ENCODE measurements around the gene USP40. TPM values are rescaled to one million over a fixed set of nuclear protein-coding genes. Genes with fewer than 3 reads are reported as not detected.
A peak's percentile ranks its signal among the peaks of the same experiment; 100 is the strongest.

Gene USP40
- total RNA-seq, 1 experiment from 2014 or later = 34.9 TPM

- DNase-seq (ENCODE audit: low read depth, low spot score) (no peak), ATAC-seq (peak; percentile 44; the same call in 1 of the 2 replicates)
- H3K27me3 ChIP-seq (ENCODE audit: insufficient read depth, low read length) = no peaks in the 10 kb centered on the region
- intact Hi-C loops (cut with micrococcal nuclease) = loop anchor here (10.0 kb wide), 1 partner anchor 348 kb away; no protein-coding TSS in a partner anchor
- no peaks in the 10 kb centered on the region for H3K9me3 ChIP-seq (ENCODE audit: control insufficient read depth in 1 of 2, insufficient read depth in 1 of 2, low read depth in 1 of 2, low read length in 2 of 2)
- peaks cover 3 to 12% of the 10 kb centered on the region in 2 experiments; a peak in 2 of 4 replicates for H3K4me1 ChIP-seq (ENCODE audit: control insufficient read depth in 1 of 2, insufficient read depth in 2 of 2, low read length in 2 of 2)
- no peaks in the 10 kb centered on the region for H3K79me2 ChIP-seq (ENCODE audit: insufficient read depth, low read length)
- TF ChIP-seq MAX (IDR thresholded peaks at IDR 0.05) = no peak
- H3K4me3 ChIP-seq (replicated peaks in 1 of 2; ENCODE audit: low read depth in 1 of 2, low read length in 2 of 2) = no peak overlapping the region
- BruUV-seq (replicated peaks) = no TSS peak
- POLR2A ChIA-PET = no interaction called here
- peaks cover 0 to 5% of the 10 kb centered on the region in 2 experiments; a peak in 1 of 4 replicates for H3K36me3 ChIP-seq (ENCODE audit: control insufficient read depth in 1 of 2, insufficient read depth in 2 of 2, low read length in 2 of 2)
- H2AFZ ChIP-seq (ENCODE audit: low read depth, low read length, poor library complexity, severe bottlenecking) = no peak overlapping the region
- H3K27ac ChIP-seq (ENCODE audit: low read depth, low read length) = no peak overlapping the region
- RAD21 ChIA-PET (ENCODE audit: low non-redundant PET in 1 of 2, low total read pairs in 2 of 2, uncharacterized antibody in 2 of 2, unreplicated experiment in 2 of 2) = no interaction called here
- no peak overlapping the region for H3K9ac ChIP-seq (ENCODE audit: low read length)
- H4K20me1 ChIP-seq (ENCODE audit: insufficient read depth) = no peaks in the 10 kb centered on the region
- no peaks in the 10 kb centered on the region for H3K9me2 ChIP-seq (ENCODE audit: insufficient read depth)
- CTCF ChIA-PET = no interaction called here
- peak overlapping the region; percentile 6; the same call in 1 of the 2 replicates for H3K4me2 ChIP-seq (ENCODE audit: low read length)
These were observed 79.6 kb downstream of the USP40 start for GRCh38 chr2:233486778-233487552.

GRCh38 chr2:233486357-233486756, 80.2 kb downstream of the USP40 start:
- BruUV-seq (replicated peaks) = no TSS peak
- H3K9ac ChIP-seq (ENCODE audit: low read length) = no peak overlapping the region
- ChIA-PET CTCF (no interaction called here), POLR2A (no interaction called here), RAD21 (ENCODE audit: low non-redundant PET in 1 of 2, low total read pairs in 2 of 2, uncharacterized antibody in 2 of 2, unreplicated experiment in 2 of 2) (no interaction called here)
- H4K20me1 ChIP-seq (ENCODE audit: insufficient read depth) = no peaks in the 10 kb centered on the region
- no peaks in the 10 kb centered on the region for H3K79me2 ChIP-seq (ENCODE audit: insufficient read depth, low read length)
- H3K4me3 ChIP-seq (replicated peaks in 1 of 2; ENCODE audit: low read depth in 1 of 2, low read length in 2 of 2) = no peak overlapping the region
- intact Hi-C loops (cut with micrococcal nuclease) = loop anchor here (10.0 kb wide), 1 partner anchor 348 kb away; no protein-coding TSS in a partner anchor
- DNase-seq (ENCODE audit: low read depth, low spot score) (no peak), ATAC-seq (no peak)
- H3K4me2 ChIP-seq (ENCODE audit: low read length) = no peak overlapping the region
- no peak overlapping the region for H3K27ac ChIP-seq (ENCODE audit: low read depth, low read length)
- no peaks in the 10 kb centered on the region for H3K27me3 ChIP-seq (ENCODE audit: insufficient read depth, low read length)
- peaks cover 5% of the 10 kb centered on the region in 2 experiments; a peak in 2 of 4 replicates for H3K36me3 ChIP-seq (ENCODE audit: control insufficient read depth in 1 of 2, insufficient read depth in 2 of 2, low read length in 2 of 2)
- no peak overlapping the region for H2AFZ ChIP-seq (ENCODE audit: low read depth, low read length, poor library complexity, severe bottlenecking)
- no peaks in the 10 kb centered on the region for H3K9me2 ChIP-seq (ENCODE audit: insufficient read depth)
- peaks cover 3 to 12% of the 10 kb centered on the region in 2 experiments; a peak in 2 of 4 replicates for H3K4me1 ChIP-seq (ENCODE audit: control insufficient read depth in 1 of 2, insufficient read depth in 2 of 2, low read length in 2 of 2)
- no peaks in the 10 kb centered on the region for H3K9me3 ChIP-seq (ENCODE audit: control insufficient read depth in 1 of 2, insufficient read depth in 1 of 2, low read depth in 1 of 2, low read length in 2 of 2)
- TF ChIP-seq CEBPB (IDR thresholded peaks at IDR 0.05; ENCODE audit: low read depth) (no peak), SIN3A (IDR thresholded peaks at IDR 0.05; ENCODE audit: low read depth) (no peak), MAX (IDR thresholded peaks at IDR 0.05) (no peak), SP1 (IDR thresholded peaks at IDR 0.05; ENCODE audit: low read depth) (no peak), ELF1 (IDR thresholded peaks at IDR 0.05; ENCODE audit: borderline replicate concordance, low read depth) (no peak), POLR2A (IDR thresholded peaks at IDR 0.05; ENCODE audit: borderline replicate concordance, extremely low read depth, insufficient read depth, insufficient read length) (no peak), CTCF (IDR thresholded peaks at IDR 0.05 in 2 of 3, conservative IDR thresholded peaks at IDR 0.05 in 1 of 3; ENCODE audit: borderline replicate concordance in 1 of 3, insufficient read depth in 1 of 3, low read depth in 2 of 3, low read length in 2 of 3) (no peak), ATF3 (IDR thresholded peaks at IDR 0.05) (no peak), JUND (IDR thresholded peaks at IDR 0.05) (no peak)

Measured in HCT116 (cell line).